GM21528 (cell line): ENCODE results near the gene SESN3.
"Not testable (repeated sequence)": the region's sequence is repeated elsewhere in the genome, so short reads cannot be mapped to it uniquely, and the experiment has no call there.

Experiments used
- ATAC-seq: cut with Tn5 transposase; IDR thresholded peaks from one replicate; pipeline ENCODE4 v1.9.1; 2021; ENCODE audit warnings: mild to moderate bottlenecking, moderate library complexity; ENCODE audit not compliant: unreplicated experiment, low FRiP score

The SESN3 gene

GRCh38 chr11:95231127-95231880, at the start of gene SESN3:
SESN3 (minus strand) TSS chr11:95231202; CDS start chr11:95230860, 342 bp downstream.
- peak; percentile 95 for ATAC-seq

DNA sequence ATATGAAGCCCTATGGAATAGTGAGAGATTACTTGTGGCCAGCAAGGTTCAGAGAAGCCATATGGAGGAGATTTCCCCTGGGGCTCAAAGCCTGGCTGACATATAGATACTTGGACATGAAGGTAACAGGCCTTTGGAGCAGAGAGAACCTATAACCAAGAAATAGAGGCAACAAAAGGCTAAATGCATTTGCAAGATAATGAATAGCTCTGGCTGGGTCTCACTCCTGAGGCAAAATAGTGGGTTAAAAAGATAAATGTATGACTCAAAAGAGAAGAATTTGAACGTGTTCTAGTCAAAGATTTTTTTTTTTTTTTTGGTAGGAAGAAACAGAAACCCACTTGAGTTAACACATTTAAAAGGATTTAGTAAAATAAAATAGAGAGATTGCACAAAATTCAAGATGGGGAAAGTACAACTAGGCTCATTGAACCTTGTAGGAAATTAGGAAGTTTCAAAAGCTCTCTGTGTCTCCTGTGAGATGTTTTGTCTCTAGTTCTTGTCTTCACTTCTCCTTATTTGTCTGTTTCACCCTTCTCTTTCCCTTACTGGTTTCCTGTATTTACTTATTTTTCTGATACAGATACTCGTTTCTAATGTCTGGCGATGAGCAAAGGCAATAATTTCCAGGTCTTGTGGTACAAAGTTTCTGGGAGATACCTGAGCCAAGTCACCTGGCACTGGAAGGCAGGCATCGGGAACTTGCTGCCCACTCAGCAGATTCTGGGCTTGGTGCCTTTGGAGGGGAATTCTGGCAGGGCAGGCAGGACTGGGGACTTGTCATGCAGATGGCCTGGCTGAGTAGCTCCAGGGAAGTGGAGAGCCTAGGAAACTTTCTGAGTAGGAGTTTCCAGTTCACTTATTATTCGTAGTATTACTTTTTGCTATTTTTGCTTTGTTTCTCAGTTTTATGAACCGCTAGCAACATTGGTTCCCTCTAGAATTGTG, 49.2 kb upstream of the SESN3 start:
- ATAC-seq = peak; percentile 58

DNA sequence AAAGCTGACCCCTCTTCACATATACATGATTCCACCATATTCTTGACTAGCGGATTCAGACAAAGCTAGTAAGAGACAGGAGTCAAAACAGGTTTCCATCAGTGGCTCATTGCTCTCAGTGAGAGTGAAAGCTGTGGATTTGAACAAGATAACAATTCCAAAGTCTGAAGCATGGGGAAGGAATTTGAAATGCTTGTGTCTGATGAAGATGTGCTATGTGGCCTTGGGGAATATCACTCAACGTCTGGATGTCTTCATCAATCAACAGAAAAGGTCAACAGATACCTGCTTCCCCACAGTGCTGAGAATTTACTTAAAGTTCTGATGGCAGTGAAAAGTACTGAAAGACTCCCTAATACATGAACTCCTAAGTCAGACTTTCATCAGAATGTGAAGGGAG, 46.9 kb upstream of the SESN3 start:
- ATAC-seq = no peak

DNA sequence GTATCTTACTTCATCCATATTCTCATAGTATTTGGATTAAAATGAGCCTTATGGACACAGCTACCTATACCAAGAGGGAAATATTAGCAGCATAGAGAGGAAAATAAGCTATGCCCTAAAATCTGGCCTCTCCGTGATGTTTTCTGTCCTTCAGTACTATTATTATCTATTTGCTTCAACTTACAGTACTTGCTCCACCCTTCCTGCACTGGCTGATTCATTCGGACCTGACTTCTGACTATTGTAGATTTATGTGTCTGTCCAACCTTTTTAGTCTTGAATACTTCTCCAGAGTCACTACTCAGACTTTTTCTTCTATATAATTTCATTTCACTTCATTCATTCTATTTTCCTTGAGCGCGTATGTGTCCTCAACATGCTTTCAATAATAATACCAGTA, 45.1 kb upstream of the SESN3 start:
- ATAC-seq = no peak

GRCh38 chr11:95273618-95274017, 42.6 kb upstream of the SESN3 start:
- not testable (repeated sequence) for ATAC-seq

GRCh38 chr11:95269036-95269819, 38.2 kb upstream of the SESN3 start:
- ATAC-seq = no peak

- no peak for ATAC-seq
Observed at GRCh38 chr11:95268391-95268790, 37.4 kb upstream of the SESN3 start.

- no peak for ATAC-seq
Observed at GRCh38 chr11:95267601-95268213, 36.7 kb upstream of the SESN3 start.

- ATAC-seq = no peak
Observed at GRCh38 chr11:95266751-95267374, 35.9 kb upstream of the SESN3 start.

DNA sequence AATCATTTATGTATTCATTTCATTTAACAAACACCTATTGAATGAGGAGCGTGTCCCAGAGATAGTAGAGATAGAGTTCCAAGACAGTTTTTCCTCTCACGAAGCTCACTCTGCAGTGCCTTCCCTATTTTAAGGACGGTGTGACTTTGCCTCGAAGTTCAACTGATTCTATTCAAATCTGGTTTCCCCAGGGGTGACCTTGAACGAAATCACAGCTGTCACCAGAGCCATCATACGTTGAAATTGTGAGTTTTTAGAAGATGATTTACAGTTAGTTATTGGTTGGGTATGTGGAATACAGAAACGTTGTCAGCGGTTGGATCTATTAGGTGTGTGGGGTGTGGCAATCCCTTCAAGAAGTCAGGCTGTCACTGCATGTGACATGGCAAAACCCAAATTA, 33.9 kb upstream of the SESN3 start:
- ATAC-seq = no peak

DNA sequence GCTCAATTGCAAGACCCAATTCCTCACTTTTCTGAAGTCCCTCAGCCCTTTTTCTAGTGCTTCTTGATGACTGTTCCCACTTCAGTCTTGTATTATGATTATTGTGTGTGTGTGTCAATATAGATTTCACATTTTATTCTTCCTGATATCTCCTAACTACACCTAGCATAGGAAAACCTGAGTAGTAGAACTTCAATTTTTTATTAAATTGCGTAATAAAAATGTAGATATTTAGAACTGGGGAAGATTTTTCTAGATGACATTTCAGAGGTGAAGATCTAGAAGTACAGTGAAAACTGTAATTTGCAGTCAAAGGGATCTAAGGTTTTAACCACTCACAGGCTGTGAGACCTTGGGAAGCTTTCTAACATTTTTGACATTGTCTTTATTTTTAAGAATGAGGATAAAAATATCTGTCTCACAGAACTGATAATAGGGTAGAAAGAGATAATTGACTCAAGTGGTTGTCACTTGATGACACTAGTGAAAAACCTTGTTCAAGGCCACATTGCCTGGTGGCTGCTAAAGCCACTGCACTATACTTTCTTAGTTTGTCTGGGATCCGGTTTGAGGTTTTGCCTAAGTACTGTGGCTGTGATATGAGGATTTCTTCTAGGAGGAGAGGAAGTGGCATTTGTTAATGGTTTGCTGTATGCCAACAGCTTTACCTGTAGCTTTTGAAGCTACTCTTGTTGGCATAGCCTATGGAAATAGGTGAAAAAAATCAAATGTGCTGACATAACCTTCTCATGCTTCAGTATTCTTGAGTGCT, 32.2 kb upstream of the SESN3 start:
- ATAC-seq = no peak

- ATAC-seq = no peak
Observed at GRCh38 chr11:95257456-95257971, 26.5 kb upstream of the SESN3 start.

GRCh38 chr11:95256321-95256779, 25.3 kb upstream of the SESN3 start:
- ATAC-seq = no peak

GRCh38 chr11:95255251-95256145, 24.5 kb upstream of the SESN3 start:
- ATAC-seq = no peak

DNA sequence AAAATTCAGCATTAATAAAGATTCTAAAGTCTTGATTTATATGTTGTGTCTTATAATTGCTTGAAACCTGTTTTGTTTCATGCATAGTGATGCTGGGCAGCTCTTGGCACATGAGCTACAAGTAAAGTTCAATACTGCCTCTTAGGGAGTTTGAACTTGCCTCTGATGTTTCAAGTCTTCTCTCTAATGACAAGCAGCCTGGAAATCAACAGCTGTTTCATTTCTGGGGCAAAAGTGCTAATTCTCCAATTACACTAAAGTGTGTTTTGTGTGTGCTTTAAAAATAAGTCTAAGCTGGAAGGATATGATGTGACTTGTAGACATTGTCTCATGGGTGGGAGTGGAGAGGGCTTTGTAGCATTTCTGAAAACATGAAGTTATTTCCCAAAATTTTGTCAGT, 23.7 kb upstream of the SESN3 start:
- peak; percentile 23 for ATAC-seq

- ATAC-seq = peak; percentile 99
Observed at GRCh38 chr11:95254131-95254704, 23.2 kb upstream of the SESN3 start.

DNA sequence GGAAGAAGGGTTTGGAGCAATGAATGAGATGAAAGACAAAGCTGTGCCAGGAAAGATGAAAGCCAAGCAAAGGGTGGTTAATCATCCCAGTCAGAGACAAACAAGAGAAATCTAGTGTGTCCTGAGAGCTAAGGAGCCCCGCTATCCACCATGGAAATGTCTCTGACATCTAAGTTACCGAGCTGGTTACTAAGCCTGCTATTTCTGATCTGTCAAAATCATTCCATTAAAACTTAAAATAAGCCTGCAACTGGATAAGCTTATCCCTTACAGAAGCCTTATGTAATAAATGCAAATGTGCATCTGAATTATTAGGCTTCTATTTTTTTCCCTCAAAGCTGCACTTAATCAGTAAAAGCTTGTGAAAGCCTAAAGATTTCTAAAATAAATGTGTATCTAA, 22.1 kb upstream of the SESN3 start:
- no peak for ATAC-seq
